Hematopoietic multipotent progenitor cell treated with erythropoietin and hydrocortisone succinate and interleukin-3 and kit ligand, for 6 days (in vitro differentiated cells): ENCODE measurements around the gene IL20.

Source experiments
- DNase-seq: peaks from one replicate; pipeline ENCODE4 v3.0.0-alpha.2; 2015

The IL20 gene

GRCh38 chr1:206905295-206906164 is 40.1 kb downstream of the IL20 start:
- DNase-seq = no peak

- DNase-seq = peak; percentile 29
These were observed 42.0 kb downstream of the IL20 start for GRCh38 chr1:206907304-206907991.

DNA sequence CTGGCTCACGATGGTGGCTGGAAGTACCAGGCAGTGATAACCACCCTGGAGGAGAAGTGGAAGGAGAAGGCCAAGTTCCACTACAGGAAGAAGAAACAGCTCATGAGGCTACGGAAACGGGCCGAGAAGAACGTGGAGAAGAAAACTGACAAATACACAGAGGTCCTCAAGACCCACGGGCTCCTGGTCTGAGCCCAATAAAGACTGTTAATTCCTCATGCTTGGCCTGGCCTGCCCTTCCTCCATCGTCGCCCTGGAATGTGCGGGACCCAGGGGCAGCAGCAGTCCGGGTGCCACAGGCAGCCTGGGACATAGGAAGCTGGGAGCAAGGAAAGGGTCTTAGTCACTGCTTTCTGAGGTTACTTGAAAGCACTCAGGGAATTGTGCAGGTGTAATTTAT is 42.6 kb downstream of the IL20 start:
- no peak for DNase-seq

GRCh38 chr1:206909161-206909882 is 43.9 kb downstream of the IL20 start:
- DNase-seq = peak; percentile 29

- DNase-seq = no peak
These were observed 44.5 kb downstream of the IL20 start for GRCh38 chr1:206909883-206910318.

GRCh38 chr1:206911064-206911663 is 45.7 kb downstream of the IL20 start:
- DNase-seq = peak; percentile 85

GRCh38 chr1:206912445-206913095 is 47.1 kb downstream of the IL20 start:
- DNase-seq = peak; percentile 93

- no peak for DNase-seq
These were observed 48.5 kb downstream of the IL20 start for GRCh38 chr1:206913766-206914537.

DNA sequence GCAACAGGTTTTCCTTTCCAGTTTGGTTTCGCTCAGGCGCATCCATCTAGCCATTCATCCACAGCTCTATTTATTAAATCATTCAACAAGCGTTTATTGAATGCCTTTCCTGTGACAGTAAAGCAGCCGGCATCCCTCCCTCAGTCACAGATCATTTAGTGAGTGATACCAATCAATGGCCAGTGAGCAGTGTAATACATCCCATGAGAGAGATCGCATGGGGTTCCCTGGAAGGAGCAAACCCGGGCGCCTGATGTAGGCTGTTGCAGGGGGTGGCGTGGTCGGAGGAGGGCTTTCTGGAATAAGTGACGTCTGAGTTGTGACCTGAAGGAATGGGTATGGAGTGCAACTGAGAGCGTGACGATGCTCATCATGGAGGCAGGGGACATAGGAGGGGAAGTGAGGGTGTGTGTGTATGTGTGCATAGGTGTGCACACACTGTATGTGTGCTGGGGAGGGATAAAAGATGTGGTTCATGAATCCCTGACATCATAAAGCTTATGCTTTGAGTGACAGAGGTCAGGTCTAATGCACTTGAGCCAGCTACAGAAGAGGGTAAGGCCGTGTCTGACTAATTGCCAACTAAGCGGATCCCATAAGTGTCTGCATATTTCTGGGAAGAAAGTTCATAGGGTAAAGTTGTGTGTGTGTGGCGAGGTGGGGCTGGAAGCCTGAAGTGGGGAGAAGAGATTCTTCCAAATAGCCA is 49.8 kb downstream of the IL20 start:
- no peak for DNase-seq

- no peak for DNase-seq
These were observed 50.7 kb downstream of the IL20 start for GRCh38 chr1:206916000-206916709.

DNA sequence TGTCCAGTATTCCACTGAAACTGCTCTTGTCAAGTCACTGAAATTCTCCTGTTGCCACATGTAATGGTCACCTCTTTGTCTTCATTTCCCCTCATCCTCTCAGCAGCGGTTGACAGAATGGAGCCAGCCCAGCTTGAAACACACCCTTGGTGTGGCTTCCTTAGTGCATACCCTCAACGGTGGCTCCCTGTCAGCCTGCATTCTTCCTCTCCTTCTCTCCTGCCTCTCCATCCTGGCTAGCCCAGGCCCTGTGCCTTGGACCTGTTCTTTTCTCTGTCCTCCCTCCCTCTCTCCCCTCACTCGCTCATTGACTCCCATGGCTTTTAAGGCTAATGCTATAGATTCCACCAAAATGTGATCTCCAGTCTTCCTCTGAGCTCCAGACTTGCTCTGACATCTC is 52.7 kb downstream of the IL20 start:
- no peak for DNase-seq
